Stomach (tissue), 9 donors: ENCODE results near the gene MOB2. TPM values are rescaled to one million over a fixed set of nuclear protein-coding genes. Genes with fewer than 3 reads are reported as not detected.

Experiments
- DNase-seq, 2 donors: peaks; one replicate each; pipeline versions ENCODE4 v3.0.0 to v3.0.0-alpha.2; 2013 to 2019
- H3K27ac ChIP-seq, 5 donors: fragments of 200-600 bp in 4 of 5; sonication (generic) in 4 of 5; one replicate each; pipeline ENCODE4 v1.5.1; 2013 to 2019; ENCODE audit warnings: mild to moderate bottlenecking in 1 of 5, moderate library complexity in 1 of 5
- H3K27me3 ChIP-seq, 3 donors: fragments of 200-600 bp; sonication (generic); one replicate each; pipeline ENCODE4 v1.5.1; 2017 to 2019; ENCODE audit warnings: mixed run types in 1 of 3
- H3K36me3 ChIP-seq, 4 donors: fragments of 200-600 bp; sonication (generic); 1 replicate in 3 of 4; 2 replicates in 1 of 4; pipeline ENCODE4 v1.5.1; 2016 to 2019
- H3K4me1 ChIP-seq, 4 donors: fragments of 200-600 bp; sonication (generic); one replicate each; pipeline ENCODE4 v1.5.1; 2016 to 2019
- H3K4me3 ChIP-seq, 4 donors: fragments of 200-600 bp; sonication (generic) in 3 of 4; one replicate each; pipeline ENCODE4 v1.5.1; 2016 to 2019; ENCODE audit warnings: mild to moderate bottlenecking in 1 of 4
- H3K9me3 ChIP-seq, 4 donors: fragments of 200-600 bp; sonication (generic); one replicate each; pipeline ENCODE4 v1.5.1; 2016 to 2019
- CTCF ChIP-seq, 7 experiments: fragments of 450-650 bp in 4 of 7; fragments of 200-600 bp in 3 of 7; sonication (generic) in 3 of 7; IDR thresholded peaks; one replicate each; pipeline ENCODE4 v1.5.1; 2016 to 2019; ENCODE audit warnings: antibody characterized with exemption in 7 of 7, control low read depth in 2 of 7, mild to moderate bottlenecking in 1 of 7
- EP300 ChIP-seq: sonication (generic); formaldehyde crosslinking; IDR thresholded peaks from one replicate; pipeline ENCODE4 v1.6.1; 2017; ENCODE audit warnings: antibody characterized with exemption
- POLR2A ChIP-seq, 4 donors: fragments of 450-650 bp; IDR thresholded peaks; one replicate each; pipeline ENCODE4 v1.6.1; 2016; ENCODE audit warnings: antibody characterized with exemption in 4 of 4, control low read depth in 2 of 4, mild to moderate bottlenecking in 1 of 4, moderate library complexity in 1 of 4
- POLR2AphosphoS5 ChIP-seq, 3 donors: sonication (generic); formaldehyde crosslinking; IDR thresholded peaks; one replicate each; pipeline ENCODE4 v1.6.1; 2016; ENCODE audit warnings: antibody characterized with exemption in 3 of 3
- WGBS, 5 donors: extraction: QIAGEN DNeasy Blood & Tissue Kit in 3 of 5; methylation state at CpG; one replicate each; pipeline versions ENCODE4 v1.1.5 to v1.1.7; 2013 to 2018; 5-methylcytosine and 5-hydroxymethylcytosine counted together
- intact Hi-C: fragments of 100-400 bp; cut with DNase I; formaldehyde crosslinking; loops from one replicate; pipeline ENCODE4 v1.15.1; 2023; ENCODE audit warnings: low total_unique reads
- polyA plus RNA-seq, 3 donors: library from polyadenylated mRNA; stranded (reverse); fragments of 200-250 nt; gene quantifications; one replicate each; pipeline ENCODE4 v1.2.3, GENCODE V29; 2013
- total RNA-seq, 5 donors: library from RNA; depleted of rRNA; stranded (reverse); fragments of >200 nt; gene quantifications; one replicate each; pipeline versions ENCODE4 v1.1.0 to v1.2.3, GENCODE V29; 2014 to 2016
- donor health status: healthy with polysubstance abuse.
- donor health status: Bipolar disorder and iron deficiency.
- donor health status: healthy.

MOB2 gene
- total and polyA plus RNA-seq, 8 donors: 11.3 to 46.3 (median 27.3) TPM

- TF ChIP-seq POLR2A (IDR thresholded peaks at IDR 0.05): no peak
- no peak for TF ChIP-seq CTCF (IDR thresholded peaks at IDR 0.05)
- TF ChIP-seq EP300: no peak
- TF ChIP-seq POLR2AphosphoS5 (IDR thresholded peaks at IDR 0.05): no peak
- Histone ChIP-seq H3K36me3 (no peaks in the 10 kb centered on the region), H3K27ac (no peak overlapping the region), H3K9me3 (no peaks in the 10 kb centered on the region), H3K4me1 (peaks cover 16 to 35% (median 27%) of the 10 kb centered on the region in 4 donors), H3K4me3 (no peak overlapping the region), H3K27me3 (peaks cover 11 to 91% (median 28%) of the 10 kb centered on the region in 3 donors)
- 34 to 70% (median 64%) methylated on average over 4 to 11 of the region's 11 CpGs for WGBS, 5 donors
- no peak for DNase-seq
- intact Hi-C loops: no loop called here
These were observed 47.6 kb downstream of the MOB2 start for GRCh38 chr11:1438967-1439330.

GRCh38 chr11:1438261-1438966, 48.2 kb downstream of the MOB2 start:
- no peaks in the 10 kb centered on the region for H3K36me3 ChIP-seq
- 25 to 69% (median 36%) methylated on average over 12 to 19 of the region's 19 CpGs for WGBS, 5 donors
- no peak for TF ChIP-seq POLR2AphosphoS5 (IDR thresholded peaks at IDR 0.05)
- no peak for TF ChIP-seq EP300
- no peak for TF ChIP-seq POLR2A (IDR thresholded peaks at IDR 0.05)
- TF ChIP-seq CTCF (IDR thresholded peaks at IDR 0.05): no peak
- no peaks in the 10 kb centered on the region for H3K9me3 ChIP-seq
- H3K27ac ChIP-seq: no peak overlapping the region
- no peak overlapping the region for H3K4me3 ChIP-seq
- DNase-seq: peak in 1 of 2 donors; percentile 42
- H3K27me3 ChIP-seq: peaks cover 11 to 91% (median 28%) of the 10 kb centered on the region in 3 donors
- H3K4me1 ChIP-seq: peaks cover 16 to 35% (median 27%) of the 10 kb centered on the region in 4 donors
- intact Hi-C loops: no loop called here

- Histone ChIP-seq H3K9me3 (no peaks in the 10 kb centered on the region), H3K27me3 (peaks cover 11 to 85% (median 25%) of the 10 kb centered on the region in 3 donors), H3K4me3 (no peak overlapping the region), H3K4me1 (peaks cover 16 to 35% (median 27%) of the 10 kb centered on the region in 4 donors), H3K27ac (peak overlapping the region in 4 of 5 donors; percentile 16 to 37 (median 26)), H3K36me3 (no peaks in the 10 kb centered on the region)
- DNase-seq: peak; percentile 83 to 93
- WGBS, 5 donors: 8 to 26% (median 18%) methylated on average over 6 of the region's 6 CpGs; no CpG with 5 or more reads in 1 of the 5 donors
- intact Hi-C loops: no loop called here
- TF ChIP-seq CTCF (IDR thresholded peaks at IDR 0.05) (no peak), EP300 (no peak), POLR2A (IDR thresholded peaks at IDR 0.05) (no peak), POLR2AphosphoS5 (IDR thresholded peaks at IDR 0.05) (peak in 1 of 3 donors; percentile 51)
These were observed 49.1 kb downstream of the MOB2 start for GRCh38 chr11:1437500-1437899.

- intact Hi-C loops: no loop called here
- TF ChIP-seq CTCF (IDR thresholded peaks at IDR 0.05): no peak
- no peak for TF ChIP-seq POLR2AphosphoS5 (IDR thresholded peaks at IDR 0.05)
- TF ChIP-seq EP300: no peak
- TF ChIP-seq POLR2A (IDR thresholded peaks at IDR 0.05): no peak
- DNase-seq: peak in 1 of 2 donors; percentile 40
- WGBS, 5 donors: 6 to 17% (median 11%) methylated on average over 5 to 13 of the region's 13 CpGs
- no peaks in the 10 kb centered on the region for H3K36me3 ChIP-seq
- peak overlapping the region in 1 of 5 donors; percentile 17 for H3K27ac ChIP-seq
- H3K4me1 ChIP-seq: peaks cover 16 to 35% (median 27%) of the 10 kb centered on the region in 4 donors
- H3K27me3 ChIP-seq: peaks cover 11 to 78% (median 22%) of the 10 kb centered on the region in 3 donors
- H3K9me3 ChIP-seq: no peaks in the 10 kb centered on the region
- H3K4me3 ChIP-seq: no peak overlapping the region
These were observed 50.0 kb downstream of the MOB2 start for GRCh38 chr11:1436468-1437039.
